Esophagus muscularis mucosa (tissue), 4 donors: ENCODE results near the gene SSTR5.

Experiments
- EP300 ChIP-seq: sonication (generic); formaldehyde crosslinking; IDR thresholded peaks from one replicate; pipeline ENCODE4 v1.6.1; 2017; ENCODE audit warnings: antibody characterized with exemption
- POLR2A ChIP-seq: fragments of 450-650 bp; IDR thresholded peaks from one replicate; pipeline ENCODE4 v1.6.1; 2017; ENCODE audit warnings: antibody characterized with exemption, moderate library complexity, mild to moderate bottlenecking, low read depth
- POLR2AphosphoS5 ChIP-seq, 2 donors: sonication (generic); formaldehyde crosslinking; IDR thresholded peaks; one replicate each; pipeline ENCODE4 v1.6.1; 2017; ENCODE audit warnings: antibody characterized with exemption in 2 of 2
- TF ChIP-seq, protein P1 (sequence below), 3 experiments: fragments of 200-600 bp in 2 of 3; fragments of 450-650 bp in 1 of 3; sonication (generic) in 2 of 3; IDR thresholded peaks; one replicate each; pipeline ENCODE4 v1.5.1; 2017 to 2019; ENCODE audit warnings: antibody characterized with exemption in 3 of 3, mild to moderate bottlenecking in 2 of 3, moderate library complexity in 1 of 3

- TF ChIP-seq EP300: no peak
- TF ChIP-seq, protein P1, sequence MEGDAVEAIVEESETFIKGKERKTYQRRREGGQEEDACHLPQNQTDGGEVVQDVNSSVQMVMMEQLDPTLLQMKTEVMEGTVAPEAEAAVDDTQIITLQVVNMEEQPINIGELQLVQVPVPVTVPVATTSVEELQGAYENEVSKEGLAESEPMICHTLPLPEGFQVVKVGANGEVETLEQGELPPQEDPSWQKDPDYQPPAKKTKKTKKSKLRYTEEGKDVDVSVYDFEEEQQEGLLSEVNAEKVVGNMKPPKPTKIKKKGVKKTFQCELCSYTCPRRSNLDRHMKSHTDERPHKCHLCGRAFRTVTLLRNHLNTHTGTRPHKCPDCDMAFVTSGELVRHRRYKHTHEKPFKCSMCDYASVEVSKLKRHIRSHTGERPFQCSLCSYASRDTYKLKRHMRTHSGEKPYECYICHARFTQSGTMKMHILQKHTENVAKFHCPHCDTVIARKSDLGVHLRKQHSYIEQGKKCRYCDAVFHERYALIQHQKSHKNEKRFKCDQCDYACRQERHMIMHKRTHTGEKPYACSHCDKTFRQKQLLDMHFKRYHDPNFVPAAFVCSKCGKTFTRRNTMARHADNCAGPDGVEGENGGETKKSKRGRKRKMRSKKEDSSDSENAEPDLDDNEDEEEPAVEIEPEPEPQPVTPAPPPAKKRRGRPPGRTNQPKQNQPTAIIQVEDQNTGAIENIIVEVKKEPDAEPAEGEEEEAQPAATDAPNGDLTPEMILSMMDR (IDR thresholded peaks at IDR 0.05): no peak
- TF ChIP-seq POLR2A: no peak
- no peak for TF ChIP-seq POLR2AphosphoS5 (IDR thresholded peaks at IDR 0.05)
Observed at GRCh38 chr16:1126044-1126443, 53.5 kb downstream of the SSTR5 start.
